Panc1 (cell line): Measurements from ENCODE around the gene USH2A.

ENCODE experiments used
- CTCF ChIP-seq: fragments of 450-650 bp; IDR thresholded peaks from 2 replicates; pipeline ENCODE4 v1.5.1; 2017; ENCODE audit warnings: mild to moderate bottlenecking
- POLR2AphosphoS5 ChIP-seq: IDR thresholded peaks from 2 replicates; pipeline ENCODE4 v1.6.1; 2012; ENCODE audit warnings: mild to moderate bottlenecking, low read depth, low read length, moderate library complexity
- TCF7L2 ChIP-seq: IDR thresholded peaks from 2 replicates; pipeline ENCODE4 v1.6.1; 2011; ENCODE audit warnings: mild to moderate bottlenecking, low read depth, low read length, inconsistent platforms
- TF ChIP-seq, protein P1 (sequence below), 2 experiments: IDR thresholded peaks; 2 replicates each; pipeline ENCODE4 v1.6.1; 2011 to 2012; ENCODE audit warnings: low read depth in 2 of 2, control low read depth in 1 of 2, low read length in 1 of 2, mild to moderate bottlenecking in 1 of 2, moderate library complexity in 1 of 2; ENCODE audit not compliant: insufficient read depth in 1 of 2

DNA sequence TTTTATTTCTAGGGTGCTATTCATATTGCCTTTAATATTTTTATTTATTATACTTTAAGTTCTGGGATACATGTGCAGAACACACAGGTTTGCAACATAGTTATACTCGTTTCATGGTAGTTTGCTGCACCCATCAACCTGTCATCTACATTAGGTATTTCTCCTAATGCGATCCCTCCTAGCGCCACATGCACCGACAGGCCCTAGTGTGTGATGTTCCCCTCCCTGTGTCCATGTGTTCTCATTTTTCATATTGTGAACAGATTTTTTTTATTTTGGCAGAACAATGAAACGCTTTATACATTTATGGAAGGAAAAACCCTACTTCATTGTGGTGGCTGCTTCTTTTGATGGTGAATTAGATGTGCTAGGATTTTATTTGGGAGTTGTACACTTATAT, 14.4 kb upstream of the USH2A start:
- TF ChIP-seq POLR2AphosphoS5, result no peak
- no peak for TF ChIP-seq CTCF
- no peak for TF ChIP-seq TCF7L2
- TF ChIP-seq, protein P1, sequence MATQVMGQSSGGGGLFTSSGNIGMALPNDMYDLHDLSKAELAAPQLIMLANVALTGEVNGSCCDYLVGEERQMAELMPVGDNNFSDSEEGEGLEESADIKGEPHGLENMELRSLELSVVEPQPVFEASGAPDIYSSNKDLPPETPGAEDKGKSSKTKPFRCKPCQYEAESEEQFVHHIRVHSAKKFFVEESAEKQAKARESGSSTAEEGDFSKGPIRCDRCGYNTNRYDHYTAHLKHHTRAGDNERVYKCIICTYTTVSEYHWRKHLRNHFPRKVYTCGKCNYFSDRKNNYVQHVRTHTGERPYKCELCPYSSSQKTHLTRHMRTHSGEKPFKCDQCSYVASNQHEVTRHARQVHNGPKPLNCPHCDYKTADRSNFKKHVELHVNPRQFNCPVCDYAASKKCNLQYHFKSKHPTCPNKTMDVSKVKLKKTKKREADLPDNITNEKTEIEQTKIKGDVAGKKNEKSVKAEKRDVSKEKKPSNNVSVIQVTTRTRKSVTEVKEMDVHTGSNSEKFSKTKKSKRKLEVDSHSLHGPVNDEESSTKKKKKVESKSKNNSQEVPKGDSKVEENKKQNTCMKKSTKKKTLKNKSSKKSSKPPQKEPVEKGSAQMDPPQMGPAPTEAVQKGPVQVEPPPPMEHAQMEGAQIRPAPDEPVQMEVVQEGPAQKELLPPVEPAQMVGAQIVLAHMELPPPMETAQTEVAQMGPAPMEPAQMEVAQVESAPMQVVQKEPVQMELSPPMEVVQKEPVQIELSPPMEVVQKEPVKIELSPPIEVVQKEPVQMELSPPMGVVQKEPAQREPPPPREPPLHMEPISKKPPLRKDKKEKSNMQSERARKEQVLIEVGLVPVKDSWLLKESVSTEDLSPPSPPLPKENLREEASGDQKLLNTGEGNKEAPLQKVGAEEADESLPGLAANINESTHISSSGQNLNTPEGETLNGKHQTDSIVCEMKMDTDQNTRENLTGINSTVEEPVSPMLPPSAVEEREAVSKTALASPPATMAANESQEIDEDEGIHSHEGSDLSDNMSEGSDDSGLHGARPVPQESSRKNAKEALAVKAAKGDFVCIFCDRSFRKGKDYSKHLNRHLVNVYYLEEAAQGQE (IDR thresholded peaks at IDR 0.05; ENCODE audit: insufficient read depth in 1 of 2, low read depth in 2 of 2, low read length in 1 of 2), result no peak
